Dermis microvascular lymphatic vessel endothelial cell (primary cell): ENCODE results near the gene HEPACAM. TPM values are rescaled to one million over a fixed set of nuclear protein-coding genes. Genes with fewer than 3 reads are reported as not detected.
A peak's percentile ranks its signal among the peaks of the same experiment; 100 is the strongest.

ENCODE experiments used
- DNase-seq, 2 donors: peaks; one replicate each; pipeline versions ENCODE4 v3.0.0 to v3.0.0-alpha.2; 2010; ENCODE audit warnings: low read depth in 2 of 2
- total RNA-seq: library from RNA; depleted of rRNA; stranded (reverse); fragments of >200 nt; gene quantifications from 2 replicates; pipeline ENCODE4 v1.2.1, GENCODE V29; 2014

HEPACAM gene
- total RNA-seq, 1 donor from 2014 or later: under 0.01 TPM

DNA sequence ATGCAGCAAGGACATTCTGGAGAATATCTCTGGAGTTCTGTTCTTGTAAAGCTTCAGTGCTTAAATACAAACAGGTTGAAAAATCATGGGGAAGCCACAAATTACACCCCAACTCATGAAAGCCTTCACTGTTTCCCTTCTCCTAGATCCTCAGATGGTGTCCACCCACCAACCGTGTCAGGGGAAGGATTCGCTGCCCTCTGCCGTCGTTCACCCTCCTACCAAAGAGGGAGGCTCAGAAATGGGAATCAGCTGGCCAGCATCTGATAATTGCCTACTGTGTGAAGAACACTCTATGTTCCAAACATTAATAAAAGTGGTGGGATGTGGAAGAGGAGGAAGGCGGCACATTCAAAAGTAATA, 7.4 kb upstream of the HEPACAM start:
- no peak for DNase-seq

DNA sequence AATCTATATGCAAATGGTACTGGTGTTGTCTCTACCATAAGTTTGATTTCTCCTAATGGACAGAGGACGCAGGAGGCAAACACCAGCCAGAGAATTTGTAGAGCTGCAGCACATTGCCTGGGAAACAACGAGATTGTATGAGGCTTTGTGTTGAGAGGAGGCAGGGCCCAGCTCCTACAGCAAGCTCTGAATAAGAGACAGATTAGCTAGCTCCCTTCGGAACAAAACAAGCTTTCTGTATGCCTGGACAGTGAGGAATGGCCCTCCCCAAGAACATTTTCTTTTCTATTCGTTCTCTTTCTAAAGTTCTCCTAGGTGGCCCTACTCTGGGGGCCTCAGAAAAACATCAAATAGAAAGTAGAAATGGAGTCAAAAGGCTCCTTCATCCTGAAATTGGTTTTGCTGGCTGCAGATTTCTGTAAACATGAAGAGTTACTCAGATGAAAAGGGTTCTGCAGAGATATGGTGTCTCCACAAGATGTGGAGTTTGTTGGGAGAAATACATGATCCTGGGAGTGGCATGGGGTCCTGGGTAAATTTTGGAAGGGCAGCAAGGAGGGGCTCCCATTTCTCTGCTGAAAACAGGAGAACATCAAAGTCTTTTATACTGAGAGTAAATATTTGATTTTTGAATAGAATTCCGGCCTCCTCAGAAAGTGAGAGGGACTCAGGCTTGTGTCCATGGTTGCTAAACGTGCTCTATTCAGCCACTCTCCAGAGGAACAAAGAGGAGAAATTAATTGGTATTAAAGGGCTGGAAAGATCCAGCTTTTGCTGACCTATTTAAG, 6.8 kb upstream of the HEPACAM start:
- no peak for DNase-seq

DNA sequence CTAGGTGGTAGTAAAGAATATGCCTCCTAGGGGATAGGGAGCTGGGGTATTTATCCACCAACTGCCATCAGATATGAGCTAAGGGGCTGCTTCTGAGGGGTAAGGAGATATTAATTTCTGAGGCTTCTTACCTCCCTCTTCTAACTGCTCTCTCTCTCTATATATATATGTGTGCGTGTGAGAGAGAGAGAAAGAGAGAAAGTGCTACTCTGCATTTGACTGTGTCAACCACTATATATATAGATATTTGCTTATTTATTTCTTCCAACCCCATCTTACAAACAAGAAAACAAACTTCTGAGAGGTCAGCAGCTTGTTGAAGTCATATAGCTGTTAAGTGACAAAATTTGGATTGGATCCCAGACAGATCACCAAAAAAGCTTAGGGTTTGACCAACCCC, 5.9 kb upstream of the HEPACAM start:
- DNase-seq: no peak

DNA sequence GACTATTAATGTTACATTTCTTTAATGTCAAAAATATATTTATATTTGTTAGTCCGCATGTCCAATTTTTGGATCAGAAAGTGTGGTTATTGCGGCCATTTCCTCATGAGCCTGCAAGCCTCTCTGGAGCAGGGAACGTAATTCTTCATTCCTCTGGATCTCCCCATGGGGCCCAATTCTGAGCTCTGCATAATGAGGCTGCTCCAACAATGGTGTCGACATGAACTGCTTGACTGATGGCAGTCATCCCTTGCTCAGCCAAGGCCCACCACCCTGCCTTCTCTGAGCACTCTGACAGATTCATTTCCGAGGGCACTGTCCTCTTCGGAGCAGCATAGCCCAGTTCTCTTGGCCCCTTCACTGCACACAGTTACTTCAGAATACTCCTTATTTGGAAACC, 3.1 kb upstream of the HEPACAM start:
- DNase-seq: no peak

DNA sequence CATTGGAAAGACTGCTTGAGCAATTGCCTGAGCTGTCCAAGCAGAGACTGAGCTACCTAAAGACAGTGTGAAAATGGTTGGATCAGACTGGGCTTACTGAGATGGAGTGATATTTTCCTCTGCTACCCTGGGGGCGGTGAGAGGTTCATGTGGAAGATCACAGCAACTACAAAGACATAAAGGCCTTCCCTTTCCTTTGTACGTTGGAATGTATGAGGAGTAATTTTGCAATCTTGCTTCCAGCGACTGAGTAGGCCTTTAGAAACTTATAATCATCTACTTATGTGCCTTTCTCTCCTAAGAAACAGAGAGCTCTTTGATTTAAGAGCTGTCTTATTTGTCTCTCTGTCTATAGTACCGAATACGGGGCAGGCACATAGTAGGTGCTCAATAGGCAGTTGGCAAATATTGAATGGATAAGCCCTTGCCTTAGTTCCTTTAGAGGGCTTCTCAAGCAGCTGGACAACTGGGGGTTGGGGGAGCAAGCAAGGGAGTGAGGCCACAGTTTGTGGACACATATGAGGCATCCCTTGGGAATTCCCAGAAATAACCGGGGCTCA, 2.4 kb upstream of the HEPACAM start:
- no peak for DNase-seq

DNA sequence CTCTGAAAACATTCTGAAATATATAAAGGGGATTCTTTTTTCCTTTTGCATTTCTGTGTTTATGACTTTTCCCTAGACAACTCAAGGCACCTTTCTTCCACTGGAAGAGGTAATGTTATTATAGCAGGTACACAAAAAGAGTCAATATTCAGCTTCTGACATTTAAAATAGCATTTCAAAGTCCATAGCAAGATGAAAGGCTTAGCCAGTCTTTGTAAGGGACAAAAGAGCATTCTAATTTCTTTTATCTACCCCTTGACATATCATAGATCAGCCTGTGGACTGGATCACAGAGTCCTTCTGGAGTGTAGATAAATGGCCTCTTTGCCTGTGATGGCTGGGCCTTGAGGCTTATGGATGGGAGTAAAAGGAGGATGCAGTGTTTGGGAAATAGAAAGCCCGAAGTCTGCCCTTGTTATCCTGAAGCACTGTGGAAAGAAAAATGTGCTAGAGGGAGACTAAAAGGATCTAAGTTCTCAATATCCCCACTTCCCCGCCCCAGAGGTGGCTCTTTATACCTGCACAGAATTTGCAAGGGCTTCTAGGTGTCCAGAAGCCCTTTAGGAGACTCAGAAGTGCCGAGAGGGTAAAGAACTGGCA, 1.6 kb upstream of the HEPACAM start:
- no peak for DNase-seq

DNA sequence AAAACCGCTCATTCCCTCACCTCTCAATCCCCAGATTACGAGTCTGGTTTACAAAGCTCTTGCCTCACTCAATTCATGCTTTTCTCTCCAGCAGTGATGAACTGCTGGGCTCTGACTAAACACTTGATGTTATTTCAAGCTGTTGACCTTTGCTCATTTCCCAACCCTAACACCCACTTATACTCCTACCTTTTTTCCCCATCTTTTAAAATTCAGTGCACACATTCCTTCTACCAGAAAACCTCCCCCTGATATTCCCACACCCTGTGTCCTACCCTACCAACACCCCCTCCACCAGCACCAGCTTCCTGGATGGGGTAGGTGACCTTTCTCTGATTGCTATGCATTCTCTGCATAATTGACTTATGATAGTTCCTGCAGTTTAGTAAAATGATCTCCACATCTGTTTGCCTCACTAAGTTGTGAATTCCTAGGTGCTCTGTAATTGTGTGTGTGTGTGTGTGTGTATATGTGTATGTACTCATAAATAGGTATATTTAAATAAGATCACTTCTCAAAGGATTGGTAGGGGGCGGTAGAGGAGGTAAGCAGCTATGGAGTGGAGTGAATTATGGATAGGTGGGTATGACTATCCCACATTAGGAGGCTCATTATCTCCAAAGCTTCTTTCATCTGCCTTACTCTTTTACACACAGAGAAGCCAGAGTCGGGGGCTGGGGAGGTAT, 842 bp downstream of the HEPACAM start:
- DNase-seq: peak; percentile 39 to 58

DNA sequence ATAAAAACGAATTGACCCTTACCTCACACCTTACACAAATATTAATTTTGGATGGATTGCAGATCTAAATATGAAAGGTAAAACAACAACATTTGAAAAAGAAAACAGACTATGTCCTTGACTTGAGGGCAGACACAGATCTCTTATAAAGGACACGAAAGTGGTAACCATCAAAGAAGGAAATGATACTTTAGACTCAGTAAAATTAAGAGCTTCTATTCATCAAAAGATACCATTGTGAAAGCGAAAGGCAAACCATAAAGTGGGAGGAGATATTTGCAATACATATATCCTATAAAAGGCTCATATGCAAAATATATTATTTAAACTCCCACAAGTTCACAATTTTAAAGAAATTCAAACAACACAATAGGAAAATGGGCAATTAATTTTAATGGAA, 5.0 kb downstream of the HEPACAM start:
- no peak for DNase-seq

DNA sequence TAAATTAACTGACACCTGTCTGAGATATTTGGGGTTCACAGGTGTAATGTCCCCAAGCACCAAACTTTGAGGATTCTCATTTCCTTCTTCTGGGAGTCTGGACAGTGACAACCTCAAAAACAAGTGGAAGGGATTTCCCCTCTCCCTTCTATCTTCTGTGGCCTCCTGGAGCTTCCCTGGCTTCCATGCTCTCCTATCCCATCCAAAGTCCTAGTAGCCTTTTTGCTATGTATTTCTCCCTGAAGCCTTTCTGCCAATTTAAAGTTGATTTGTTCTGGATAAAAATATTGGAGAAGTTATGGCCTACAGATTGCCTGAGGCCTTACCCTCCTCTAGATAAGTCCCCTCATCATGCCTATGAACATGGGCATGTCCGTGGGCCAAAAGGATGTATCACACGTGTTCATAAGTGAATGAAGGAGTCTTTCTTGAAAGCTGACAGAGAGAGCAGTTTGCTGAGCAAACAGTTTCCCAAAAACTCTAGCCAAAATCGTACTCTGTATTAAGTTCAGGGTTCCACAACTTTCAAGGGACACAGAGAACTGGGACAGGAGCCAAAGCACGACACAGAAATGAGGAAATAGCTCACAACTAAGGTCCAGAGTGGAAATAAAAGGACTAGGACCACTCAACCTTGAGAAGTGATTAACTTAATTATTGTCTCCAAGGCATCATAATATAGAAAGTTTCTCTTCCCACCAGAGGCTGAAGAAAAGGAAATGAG, 6.7 kb downstream of the HEPACAM start:
- no peak for DNase-seq

DNA sequence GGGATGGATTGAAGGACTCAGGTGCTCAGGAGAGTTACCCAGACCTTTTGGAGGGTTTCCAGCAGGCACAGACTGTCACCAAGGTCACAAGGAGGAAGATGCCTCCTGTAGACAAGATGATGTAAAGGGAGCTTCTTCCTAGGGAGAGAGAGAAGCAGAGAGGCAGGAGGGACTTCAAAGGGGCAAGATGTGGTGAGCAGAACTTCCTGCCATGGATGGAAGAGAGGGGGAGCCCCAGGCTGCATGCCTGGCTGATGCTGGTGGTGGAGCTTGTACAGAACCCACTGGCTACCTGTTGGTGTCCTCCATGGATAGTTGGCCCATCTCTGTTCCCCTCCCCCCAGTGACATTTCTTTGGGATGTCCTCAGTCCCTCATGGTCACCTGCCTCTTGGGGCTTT, 12.6 kb downstream of the HEPACAM start:
- DNase-seq: no peak

DNA sequence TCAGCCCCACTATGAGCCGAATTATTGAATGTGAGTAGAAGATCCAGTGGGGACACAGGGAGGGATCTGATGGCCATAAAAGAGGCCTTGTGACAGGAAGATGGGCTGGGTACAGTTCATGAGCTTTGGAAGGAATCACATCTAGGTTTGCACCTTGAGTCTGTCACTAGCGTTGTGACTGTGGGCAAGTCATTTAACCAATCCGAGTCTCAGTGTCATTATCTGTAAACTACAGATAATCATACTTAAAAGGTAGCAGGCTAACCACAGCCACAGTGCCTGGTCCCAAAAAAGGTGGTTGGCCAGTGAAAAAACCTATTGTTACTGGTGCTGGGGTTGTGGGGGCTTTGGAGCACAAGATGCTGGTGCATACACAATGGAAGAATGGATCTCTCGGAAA, 13.0 kb downstream of the HEPACAM start:
- no peak for DNase-seq

DNA sequence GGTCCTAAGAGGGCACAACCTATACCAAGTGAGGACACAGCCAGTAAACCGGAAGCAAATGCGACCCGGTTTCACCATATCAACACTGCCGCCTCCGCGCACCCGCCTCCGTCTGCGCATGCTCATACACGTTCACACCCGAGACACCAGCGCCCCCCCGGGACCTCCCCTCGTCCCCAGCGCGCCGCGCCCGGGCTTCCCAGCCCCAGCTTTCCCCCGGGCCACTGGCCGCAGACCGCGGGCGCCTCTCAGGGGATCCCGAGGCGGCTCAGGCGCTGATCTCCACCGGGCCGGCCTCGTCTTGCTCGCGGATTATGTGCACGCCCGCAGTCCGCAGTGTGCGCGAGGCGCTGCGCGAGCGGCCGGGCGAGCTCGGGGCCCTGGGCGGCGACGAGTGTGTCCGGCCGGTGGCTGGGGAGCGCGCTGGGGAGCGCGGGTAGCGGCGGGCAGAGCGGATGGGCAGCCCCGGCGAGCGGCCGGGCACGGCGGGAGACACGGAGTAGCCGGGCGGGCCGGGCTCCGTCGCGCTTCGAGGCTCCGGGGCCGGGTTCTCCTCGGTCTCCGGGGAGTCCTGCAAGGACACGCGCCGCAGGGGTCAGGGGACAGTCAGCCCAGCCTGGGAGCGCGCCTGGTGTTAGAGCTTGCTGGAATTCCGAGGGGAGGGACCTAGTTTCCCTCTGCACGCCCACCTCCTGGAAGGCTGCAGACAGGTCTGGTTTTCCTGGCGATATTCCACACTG, 14.8 kb downstream of the HEPACAM start:
- peak; percentile 84 for DNase-seq

DNA sequence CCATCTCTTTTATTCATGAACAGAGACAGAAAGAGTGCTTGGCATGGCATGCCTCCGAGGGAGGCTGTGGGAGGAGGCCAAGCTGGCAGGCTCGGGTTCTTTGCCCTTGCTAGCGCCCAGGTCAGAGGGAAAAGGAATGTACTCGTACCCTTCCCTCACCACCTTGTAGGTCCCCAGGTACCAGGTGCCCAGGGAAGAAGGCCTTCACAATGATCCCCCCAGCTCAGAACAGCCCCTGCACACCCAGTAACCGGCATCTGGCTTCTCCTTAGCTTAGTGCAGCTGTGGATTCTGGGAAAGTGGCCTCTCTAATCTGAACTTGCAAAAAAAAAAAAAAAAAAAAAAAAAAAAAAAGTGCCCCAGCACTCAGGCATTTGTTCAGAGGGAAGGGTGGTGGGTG, 15.5 kb downstream of the HEPACAM start:
- no peak for DNase-seq

DNA sequence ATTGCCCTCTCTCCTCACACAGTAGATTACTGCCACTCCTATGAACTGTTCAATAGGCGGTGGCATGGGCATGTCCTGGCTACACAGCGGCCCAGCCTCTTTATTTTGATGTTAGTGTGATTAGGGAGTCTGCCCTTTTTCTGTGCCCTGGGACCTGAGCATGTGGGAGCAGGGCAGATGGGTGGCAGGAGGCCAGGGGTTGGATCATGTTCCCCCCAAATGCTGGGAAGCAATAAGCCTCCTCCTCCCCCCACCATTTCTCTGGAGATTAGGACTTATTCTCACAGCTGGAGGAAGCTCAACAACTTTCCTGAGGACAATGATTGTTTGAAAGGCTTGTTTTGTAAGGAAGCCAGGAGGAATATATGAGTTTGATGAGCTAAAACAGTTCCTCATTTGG, 15.9 kb downstream of the HEPACAM start:
- no peak for DNase-seq

DNA sequence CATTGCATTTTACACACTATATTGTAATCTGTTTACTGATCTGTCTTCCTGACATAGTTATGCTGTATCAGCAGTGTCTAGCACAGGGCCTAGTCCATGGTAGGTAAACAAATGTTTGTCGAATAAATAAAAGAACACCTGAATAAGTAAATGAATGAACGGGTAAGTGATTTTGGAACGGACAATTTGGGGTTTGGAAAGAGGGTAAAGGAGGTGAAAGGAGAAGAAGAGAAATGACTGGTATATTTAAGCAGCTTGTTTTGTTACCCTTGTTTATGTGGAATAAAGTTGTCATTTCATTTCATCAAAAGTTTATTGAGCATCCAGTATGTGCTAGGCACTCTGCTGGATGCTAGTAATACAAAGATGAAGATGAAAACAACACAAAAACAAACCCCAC, 16.9 kb downstream of the HEPACAM start, which contains the start of gene HEPN1:
Gene HEPN1 (plus strand): TSS at position 301 of the 400 bp plus-strand sequence.
- no peak for DNase-seq

DNA sequence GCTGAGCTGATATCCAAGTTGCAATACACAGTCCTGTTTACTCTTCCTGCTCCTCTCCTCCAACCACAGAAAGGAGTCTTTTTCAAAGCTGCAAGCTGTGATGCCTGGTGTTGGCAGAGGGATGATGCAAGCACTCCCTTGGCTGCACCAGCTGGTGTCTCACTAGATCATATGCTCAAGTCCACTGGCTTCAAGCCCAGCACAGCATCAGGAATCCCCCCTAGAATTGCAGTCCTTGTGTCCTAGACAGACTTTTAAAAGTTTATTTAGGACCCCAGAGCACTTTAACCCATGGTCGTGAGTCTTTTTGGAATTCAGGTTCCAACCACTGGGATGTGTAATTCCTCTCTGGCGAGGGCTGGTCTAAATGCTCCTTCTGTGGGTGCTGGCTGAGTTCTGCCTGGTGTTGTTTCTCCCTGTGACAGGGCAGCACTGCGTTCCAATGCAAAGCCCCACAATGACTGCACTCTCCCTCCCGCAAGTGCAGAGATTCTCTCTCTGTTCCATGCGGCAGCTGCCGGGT, 18.7 kb downstream of the HEPACAM start:
- no peak for DNase-seq

DNA sequence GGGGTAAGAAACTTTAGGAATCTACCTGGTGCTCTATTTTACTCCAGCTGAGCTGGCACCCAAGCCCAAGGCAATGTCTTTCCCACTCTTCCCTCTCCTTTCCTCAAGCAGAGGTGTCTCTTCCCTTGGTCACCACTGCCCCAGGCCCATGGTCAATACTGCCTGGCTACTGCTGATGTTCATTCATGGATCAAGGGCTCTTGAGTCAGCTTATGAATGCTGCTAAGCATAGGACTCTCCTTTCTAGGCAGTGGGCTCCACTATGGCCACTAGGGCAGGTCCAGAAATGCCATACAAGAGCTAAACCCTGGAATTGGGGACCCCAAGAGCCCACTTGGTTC, 19.5 kb downstream of the HEPACAM start:
- no peak for DNase-seq

DNA sequence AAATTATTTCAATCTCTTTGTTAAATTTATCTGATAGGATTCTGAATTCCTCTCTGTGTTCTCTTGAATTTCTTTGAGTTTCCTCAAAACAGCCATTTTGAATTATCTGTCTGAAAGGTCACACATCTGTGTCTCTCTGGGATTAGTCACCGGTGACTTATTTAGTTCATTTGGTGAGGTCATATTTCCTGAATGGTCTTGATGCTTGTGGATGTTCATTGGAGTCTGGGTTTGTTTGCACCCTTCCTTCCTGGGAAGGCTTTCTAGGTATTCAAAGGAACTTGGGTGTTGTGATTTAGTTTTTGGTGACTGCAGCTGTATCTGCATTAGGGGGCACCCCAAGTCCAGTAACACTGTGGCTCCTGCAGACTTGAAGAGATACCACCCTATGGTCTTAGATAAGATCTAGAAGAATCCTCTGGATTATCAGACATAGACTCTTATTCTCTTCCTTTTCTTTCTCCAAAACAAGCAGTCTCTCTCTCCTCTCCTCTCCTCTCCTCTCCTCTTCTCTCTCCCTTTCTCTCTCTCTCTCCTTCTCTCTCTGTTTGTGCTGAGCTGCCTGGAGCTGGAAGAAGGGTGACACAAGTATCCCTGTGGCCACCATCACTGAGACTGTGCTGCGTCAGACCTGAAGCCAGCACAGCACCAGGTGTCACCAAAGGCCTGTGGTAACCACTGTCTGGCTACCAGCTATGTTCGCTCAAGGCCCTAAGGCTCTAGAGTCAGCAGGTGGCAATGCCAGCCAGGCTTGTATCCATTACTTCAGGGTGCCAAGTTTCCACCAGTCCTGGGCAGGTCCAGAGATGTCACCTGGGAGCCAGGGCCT, 20.1 kb downstream of the HEPACAM start:
- DNase-seq: peak in 1 of 2 donors; percentile 76

DNA sequence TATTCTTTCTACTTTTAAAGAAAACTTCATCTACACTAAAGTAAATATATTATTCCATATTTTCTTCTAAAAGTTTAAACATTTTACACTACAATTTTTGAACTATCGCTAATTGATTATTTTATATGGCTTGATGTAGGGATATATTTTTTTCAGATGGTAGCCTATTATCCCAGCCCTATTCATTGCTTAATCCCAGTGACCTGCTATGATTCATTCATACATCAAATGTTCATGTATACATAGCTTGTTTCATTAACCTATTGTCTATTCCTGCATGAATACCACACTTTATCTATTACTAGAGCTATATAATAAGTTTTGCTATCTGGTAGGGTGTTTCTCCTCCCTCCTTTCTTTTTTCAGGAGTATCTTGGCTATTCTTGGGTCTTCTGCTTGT, 33.2 kb downstream of the HEPACAM start:
- no peak for DNase-seq

DNA sequence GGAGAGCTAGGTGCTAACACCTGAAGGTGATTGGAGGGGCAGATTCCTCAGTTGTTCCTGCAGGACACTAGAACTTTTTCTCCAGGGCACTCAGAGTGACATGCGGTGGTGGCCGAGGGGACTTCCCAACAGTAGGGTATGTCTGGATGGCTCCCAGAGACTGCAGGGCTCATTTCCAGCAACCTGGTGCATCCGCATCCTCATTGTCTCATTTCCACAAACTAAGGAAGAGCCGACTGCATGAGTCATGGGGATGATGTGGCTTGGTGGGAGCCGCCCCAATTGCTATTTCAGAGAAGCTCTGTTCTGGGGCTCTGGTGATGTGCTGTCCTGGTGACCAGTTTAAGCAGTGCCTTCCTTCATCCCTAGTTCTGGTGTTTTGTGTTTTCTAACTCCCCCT, 35.4 kb downstream of the HEPACAM start:
- peak; percentile 93 to 94 for DNase-seq
